Erythroblast (primary cell): ENCODE measurements around the gene SENP3.

Source experiments
- GATA1 ChIP-seq: IDR thresholded peaks from 2 replicates; pipeline ENCODE4 v1.6.1; 2011; ENCODE audit warnings: low read depth, mild to moderate bottlenecking, control low read depth, low read length, moderate library complexity
- POLR2A ChIP-seq: IDR thresholded peaks from 2 replicates; pipeline ENCODE4 v1.6.1; 2011; ENCODE audit warnings: mild to moderate bottlenecking, low read length

DNA sequence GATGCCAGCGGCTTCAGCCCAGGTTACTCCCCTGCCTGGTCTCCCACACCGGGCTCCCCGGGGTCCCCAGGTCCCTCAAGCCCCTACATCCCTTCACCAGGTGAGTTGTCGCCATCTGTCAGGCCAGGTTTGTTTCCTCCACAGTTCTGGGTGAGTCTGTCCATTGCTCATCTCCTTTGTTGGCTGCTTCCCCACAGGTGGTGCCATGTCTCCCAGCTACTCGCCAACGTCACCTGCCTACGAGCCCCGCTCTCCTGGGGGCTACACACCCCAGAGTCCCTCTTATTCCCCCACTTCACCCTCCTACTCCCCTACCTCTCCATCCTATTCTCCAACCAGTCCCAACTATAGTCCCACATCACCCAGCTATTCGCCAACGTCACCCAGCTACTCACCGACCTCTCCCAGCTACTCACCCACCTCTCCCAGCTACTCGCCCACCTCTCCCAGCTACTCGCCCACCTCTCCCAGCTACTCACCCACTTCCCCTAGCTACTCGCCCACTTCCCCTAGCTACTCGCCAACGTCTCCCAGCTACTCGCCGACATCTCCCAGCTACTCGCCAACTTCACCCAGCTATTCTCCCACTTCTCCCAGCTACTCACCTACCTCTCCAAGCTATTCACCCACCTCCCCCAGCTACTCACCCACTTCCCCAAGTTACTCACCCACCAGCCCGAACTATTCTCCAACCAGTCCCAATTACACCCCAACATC is 48.7 kb upstream of the SENP3 start:
- TF ChIP-seq POLR2A (no peak), GATA1 (no peak)
